Eye (tissue), 1 donor: ENCODE data around the gene APH1A.
"Not testable (repeated sequence)": the region's sequence is repeated elsewhere in the genome, so short reads cannot be mapped to it uniquely, and the experiment has no call there.

Experiments used
- DNase-seq: peaks from one replicate; pipeline ENCODE4 v3.0.0-alpha.2; 2015

APH1A gene

GRCh38 chr1:150268705-150269403 lies at the start of gene APH1A:
Gene APH1A (minus strand): TSS chr1:150269016. CDS start chr1:150268810, 206 bp downstream.
- DNase-seq = peak; percentile 98

DNA sequence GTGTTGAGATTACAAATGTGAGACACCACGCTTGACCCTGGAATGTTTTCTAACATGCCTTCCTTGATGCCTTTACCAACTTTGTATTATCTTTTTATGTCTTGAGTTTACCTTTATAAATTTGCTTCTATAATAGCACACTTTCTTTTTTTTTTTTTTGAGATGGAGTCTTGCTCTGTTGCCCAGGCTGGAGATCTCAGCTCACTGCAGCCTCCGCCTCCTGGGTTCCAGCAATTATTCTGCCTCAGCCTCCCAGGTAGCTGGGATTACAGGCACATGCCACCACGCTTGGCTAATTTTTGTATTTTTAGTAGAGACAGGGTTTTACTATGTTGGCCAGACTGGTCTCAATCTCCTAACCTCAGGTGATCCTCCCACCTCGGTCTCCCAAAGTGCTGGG lies 45.9 kb upstream of the APH1A start:
- DNase-seq = not testable (repeated sequence)

DNA sequence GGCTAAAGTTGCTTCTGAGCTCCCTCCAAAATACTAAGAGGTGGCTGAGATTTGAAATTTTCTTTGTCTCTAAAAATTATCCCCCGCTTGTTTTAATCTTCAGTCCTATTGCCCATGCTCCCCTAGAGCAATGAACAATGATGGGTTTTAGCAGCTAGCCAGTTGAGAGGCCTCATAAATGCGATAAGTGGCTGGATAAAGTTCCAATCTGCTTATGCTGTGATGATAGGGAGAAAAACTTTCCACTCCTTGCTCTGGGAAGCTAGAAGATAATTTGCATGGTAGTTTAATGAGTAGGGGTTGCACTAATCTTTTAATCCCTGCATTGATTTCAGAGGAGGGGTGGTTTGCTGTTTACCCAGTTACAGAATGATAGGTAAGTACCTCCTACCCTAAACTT lies 42.9 kb upstream of the APH1A start:
- DNase-seq = peak; percentile 2

DNA sequence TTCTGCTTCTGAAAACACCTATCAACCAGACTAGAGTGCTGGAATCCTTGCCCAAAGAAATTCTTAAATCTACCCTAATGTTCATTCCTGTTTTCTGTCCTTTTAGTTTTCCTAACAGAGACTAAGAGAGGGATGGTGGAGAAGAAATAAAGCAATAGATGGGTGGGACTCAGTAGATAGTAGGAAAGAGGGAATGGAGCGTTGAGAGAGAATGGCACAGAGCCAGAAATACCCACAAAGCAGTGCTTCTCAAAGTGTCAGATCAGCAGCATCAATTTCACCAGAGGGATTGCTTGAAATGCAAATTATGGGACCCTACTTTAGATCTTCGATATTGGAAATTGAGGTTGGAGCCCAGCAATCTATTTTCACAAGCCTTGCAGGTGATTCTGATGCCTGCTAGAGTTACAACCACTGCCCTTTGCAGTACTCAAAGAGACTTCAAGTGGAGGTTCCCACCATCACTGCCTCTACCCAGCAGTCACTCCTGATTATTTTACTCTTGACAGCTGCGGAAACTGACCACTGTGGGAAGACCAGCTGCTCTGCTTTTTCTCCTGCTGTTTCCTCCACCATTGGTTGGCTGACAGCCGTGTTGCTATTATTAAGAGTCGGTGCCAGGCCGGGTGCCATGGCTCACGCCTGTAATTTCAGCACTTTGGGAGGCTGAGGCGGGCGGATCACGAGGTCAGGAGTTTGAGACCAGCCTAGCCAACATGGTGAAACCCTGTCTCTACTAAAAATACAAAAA lies 41.1 kb upstream of the APH1A start:
- peak; percentile 18 for DNase-seq

DNA sequence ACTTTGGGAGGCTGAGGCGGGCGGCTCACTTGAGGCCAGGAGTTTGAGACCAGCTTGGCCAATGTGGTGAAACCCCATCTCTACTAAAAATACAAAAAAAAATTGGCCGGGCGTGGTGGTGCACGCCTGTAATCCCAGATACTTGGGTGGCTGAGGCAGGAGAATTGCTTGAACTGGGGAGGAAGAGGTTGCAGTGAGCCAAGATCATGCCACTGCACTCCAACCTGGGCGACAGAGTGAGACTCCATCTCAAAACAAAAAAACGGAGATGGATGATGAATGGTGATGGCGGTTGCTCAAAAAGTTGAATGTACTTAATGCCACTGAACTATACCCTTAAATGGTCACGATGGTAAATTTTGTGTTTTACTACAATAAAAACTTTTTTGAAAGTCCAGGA lies 39.8 kb upstream of the APH1A start:
- DNase-seq = not testable (repeated sequence)

GRCh38 chr1:150302902-150303301 lies 34.1 kb upstream of the APH1A start:
- DNase-seq = no peak

- DNase-seq = no peak
Measured at GRCh38 chr1:150302338-150302737, 33.5 kb upstream of the APH1A start.

DNA sequence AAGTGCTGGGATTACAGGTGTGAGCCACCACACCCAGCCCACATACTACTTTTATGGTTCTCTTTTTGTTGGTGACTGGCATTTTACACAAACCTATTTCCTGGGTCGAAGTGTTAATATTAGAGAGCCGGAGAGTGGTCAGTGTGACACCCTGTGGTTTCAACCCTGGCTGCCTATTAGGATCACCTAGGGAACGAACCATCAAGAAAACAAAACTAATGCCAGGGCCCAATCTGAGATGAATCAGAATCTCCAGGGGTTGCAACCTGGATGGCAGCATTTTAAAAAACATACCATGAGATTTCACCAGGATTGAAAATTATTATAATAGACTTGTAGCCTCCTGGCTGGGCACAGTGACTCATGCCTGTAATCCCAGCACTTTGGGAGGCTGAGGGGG lies 30.9 kb upstream of the APH1A start:
- DNase-seq = no peak

DNA sequence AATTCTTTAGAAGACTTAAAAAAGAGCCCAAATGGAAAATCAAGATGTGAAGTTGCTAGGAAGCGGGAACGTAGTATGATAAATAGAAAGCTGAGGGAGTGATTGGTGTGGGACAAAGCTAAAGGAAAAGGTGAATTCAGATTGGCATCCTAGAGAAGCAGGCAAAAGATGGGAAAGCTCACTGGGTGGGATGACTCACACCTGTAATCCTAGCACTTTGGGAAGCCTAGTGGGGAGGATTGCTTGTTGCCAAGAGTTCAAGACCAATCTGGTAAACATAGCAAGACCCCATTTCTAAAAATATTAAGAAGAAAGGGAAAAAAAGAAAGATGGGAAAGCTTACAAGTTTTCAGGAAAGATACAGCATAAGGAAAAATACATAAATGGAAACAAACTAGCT lies 26.7 kb upstream of the APH1A start:
- no peak for DNase-seq

- DNase-seq = peak; percentile 98
Measured at GRCh38 chr1:150293433-150294253, 24.8 kb upstream of the APH1A start, which contains the start of gene MRPS21. Gene MRPS21 (plus strand): TSS chr1:150293861. CDS start chr1:150294367, 506 bp downstream.

GRCh38 chr1:150288822-150289221 lies 20.0 kb upstream of the APH1A start:
- DNase-seq = no peak

- no peak for DNase-seq
Measured at GRCh38 chr1:150288382-150288781, 19.6 kb upstream of the APH1A start.

DNA sequence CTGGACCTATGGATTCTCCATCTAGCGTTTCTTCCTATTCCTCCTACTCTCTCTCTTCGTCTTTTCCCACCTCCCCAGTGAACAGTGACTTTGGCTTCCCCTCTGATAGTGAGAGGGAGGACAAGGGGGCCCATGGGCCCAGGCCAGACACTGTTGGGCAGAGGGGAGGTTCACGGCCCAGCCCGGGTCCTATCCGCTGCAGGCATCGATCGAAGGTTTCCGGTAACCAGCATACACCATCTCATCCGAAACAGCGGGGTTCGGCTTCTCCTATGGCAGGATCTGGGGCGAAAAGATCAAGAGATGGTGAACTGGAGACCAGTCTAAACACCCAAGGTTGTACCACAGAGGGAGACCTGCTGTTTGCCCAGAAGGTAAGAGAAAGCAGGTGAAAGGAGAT lies 14.4 kb upstream of the APH1A start:
- no peak for DNase-seq

- no peak for DNase-seq
Measured at GRCh38 chr1:150282558-150282958, 13.7 kb upstream of the APH1A start.

- DNase-seq = peak; percentile 98
Measured at GRCh38 chr1:150281758-150282557, 13.1 kb upstream of the APH1A start, which contains the start of gene CIART. Gene CIART (plus strand): TSS chr1:150282554. CDS start chr1:150283268, 714 bp downstream.

DNA sequence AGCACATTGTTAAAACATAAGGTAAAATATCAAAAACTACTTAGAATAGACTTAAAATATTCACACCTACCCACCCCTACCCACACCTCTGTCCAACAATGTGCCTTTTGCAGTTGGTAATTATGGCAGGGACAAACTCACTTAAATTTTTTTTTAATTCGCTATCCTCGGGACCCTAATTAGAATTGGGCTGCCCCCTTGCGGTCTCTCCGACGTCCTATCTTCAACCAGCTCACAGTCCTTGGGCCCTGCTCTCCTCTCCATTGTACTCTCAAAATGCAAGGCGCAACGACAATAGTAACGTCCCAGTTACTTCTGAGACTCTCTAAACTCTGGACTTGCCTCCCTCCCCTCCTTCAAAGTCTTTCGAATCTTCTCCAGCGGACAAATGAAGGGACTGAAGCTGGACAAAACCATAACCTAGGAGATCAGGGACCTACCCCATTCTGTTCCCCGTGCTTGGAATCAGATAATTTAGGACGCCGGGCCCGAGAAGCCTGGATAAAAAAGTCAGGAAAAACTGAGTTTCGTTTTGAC lies 12.5 kb upstream of the APH1A start:
- peak; percentile 91 for DNase-seq

- DNase-seq = no peak
Measured at GRCh38 chr1:150280138-150280707, 11.4 kb upstream of the APH1A start.

DNA sequence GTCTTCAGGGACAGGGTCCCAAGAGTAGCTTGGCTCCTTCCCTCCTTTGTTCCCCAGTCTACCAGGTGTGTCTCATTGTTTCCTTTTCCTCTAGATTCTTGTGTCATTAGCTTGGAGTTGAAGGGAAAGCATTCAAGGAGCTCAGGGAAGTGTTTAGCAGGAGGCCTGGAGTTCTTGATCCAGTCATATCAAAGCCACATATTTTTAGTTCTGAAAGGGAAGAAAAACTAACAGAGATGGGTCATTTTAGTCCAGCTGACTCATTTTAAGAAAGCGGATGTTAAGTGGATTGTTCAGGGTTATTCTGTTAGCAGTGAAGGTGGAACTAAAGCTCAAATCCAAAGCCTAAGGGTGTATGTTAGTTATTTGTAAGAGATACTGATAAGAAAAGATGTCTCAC lies 4.5 kb upstream of the APH1A start:
- DNase-seq = no peak

DNA sequence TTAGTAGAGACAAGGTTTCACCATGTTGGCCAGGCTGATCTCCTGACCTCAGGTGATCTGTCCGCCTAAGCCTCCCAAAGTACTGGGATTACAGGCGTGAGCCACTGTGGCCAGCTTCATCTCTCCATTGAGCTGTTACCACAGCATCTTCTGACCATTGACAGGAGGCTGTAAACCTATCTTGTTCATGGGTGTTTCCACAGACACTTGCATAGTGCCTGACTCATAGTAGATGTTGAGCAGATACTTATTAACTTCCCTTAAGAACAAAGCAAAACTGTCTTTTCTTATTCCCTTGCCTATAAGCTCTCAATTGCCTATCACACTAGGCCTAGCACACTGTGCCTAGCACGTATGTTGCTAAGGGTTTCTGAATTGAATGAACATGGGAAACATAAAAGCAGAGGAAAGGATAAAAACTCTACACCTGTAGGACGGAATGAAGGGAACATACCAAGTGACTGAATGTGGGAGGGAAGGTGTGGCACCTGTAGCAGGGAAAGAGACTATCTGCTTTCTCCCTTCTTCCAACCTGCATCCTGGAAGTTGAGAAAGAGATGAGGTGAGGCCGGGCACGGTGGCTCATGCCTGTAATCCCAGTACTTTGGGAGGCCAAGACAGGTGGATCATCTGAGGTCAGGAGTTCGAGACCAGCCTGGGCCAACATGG lies 2.6 kb upstream of the APH1A start:
- no peak for DNase-seq

DNA sequence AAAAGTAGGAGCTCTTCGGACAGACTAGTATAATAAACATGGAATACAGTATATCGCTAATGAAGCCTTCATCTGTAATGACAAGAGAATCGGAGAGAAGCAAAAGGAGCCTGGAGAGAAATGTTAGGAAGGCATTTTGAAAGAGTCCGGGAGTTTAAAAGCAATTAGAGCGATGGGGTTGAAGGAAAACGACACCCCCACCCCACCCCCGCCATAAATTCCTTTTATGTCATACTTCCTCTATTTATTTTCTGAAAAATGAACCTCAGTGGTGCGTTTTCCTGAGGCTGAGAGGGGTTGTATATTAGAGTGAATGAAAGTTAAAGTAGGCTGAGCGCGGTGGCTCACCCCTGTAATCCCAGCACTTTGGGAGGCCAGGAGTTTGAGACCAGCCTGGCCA lies 635 bp upstream of the APH1A start:
- no peak for DNase-seq

DNA sequence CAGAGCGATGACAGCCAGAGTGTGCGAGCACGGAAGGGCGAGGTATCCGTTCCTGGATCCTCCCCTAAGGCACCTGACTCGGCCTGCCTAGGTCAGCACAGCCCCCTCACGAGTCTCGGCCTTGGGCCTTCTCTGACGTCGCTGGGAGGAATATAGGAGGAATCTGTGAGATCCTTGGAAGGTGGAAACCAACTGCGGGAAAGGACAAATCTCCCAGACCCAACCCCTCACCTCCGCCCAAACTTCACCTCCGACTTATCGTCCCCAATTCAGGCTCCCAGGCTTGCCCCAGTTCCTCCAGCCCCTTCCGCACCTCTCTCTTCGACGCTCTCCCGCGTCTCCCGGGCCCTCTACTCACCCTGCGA lies 494 bp downstream of the APH1A start:
- no peak for DNase-seq
